GM21360 (cell line): Measurements from ENCODE around the gene ZNF474.

ENCODE experiments used
- ATAC-seq: cut with Tn5 transposase; IDR thresholded peaks from one replicate; pipeline ENCODE4 v1.9.1; 2021; ENCODE audit warnings: mild to moderate bottlenecking, moderate library complexity; ENCODE audit not compliant: unreplicated experiment

The ZNF474 gene

DNA sequence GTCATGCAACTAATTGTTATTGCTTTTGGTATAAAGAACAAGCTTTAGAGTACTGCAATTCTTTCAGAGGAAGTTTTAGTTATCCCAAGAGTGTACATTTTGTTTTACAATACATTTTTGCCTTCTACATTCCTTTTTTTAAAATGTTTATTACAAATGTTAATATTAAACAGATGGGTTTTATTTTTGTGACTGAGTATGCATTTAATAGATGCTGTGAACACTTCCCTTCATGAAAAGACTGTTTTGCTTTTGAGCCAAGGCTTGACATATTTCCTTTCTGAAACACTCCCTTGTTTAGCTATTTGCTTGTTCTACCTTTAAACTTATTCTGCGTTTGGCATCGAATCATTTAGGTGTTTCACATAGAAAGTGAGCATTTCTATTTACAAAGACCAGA is 14.8 kb upstream of the ZNF474 start:
- ATAC-seq = no peak

DNA sequence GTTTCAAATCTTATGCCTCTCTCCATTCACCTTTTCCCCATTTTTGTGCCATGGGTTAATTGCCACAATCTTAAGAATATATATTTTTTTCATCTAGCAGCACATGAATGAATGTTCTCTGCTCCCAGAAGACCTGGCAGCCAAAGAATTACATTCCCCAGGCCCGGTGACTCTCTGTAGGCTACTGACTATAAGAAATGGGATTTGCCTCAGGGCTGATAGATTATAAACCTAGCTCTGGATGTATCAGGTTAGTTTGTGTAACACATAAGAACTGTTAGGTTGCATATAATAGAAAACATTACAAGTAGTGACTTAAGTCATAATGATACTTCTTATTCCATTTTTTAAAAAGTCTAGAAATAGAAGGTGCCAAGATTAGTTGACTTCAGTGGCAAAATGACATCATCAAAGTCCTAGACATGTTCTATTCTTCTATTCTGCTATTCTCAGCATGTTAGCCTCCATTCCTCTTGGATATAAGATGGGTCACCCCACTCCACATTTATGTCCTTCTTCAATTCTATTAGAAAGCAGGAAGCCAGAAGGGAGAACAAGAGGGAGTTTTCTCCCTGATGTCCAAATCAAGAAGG is 10.9 kb upstream of the ZNF474 start:
- no peak for ATAC-seq

DNA sequence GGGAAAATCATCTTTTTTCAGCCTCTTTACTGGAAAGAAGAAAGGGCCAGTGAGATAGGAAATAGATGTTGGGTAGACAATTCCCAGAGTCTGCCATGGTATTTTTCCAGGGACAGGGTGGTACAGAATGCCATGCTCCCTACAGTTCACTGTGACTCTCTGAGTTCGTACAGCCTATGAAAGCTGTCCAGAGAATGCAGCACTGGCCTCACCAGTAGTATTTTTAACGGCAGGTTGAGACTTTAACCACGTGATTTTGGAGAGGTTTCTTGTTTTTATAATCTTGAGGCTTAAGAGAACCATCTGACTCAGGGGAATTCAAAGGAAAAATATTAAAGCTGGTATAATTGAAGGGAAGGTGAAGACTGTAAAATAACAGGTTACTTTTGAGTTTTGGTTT is 10.1 kb upstream of the ZNF474 start:
- no peak for ATAC-seq

DNA sequence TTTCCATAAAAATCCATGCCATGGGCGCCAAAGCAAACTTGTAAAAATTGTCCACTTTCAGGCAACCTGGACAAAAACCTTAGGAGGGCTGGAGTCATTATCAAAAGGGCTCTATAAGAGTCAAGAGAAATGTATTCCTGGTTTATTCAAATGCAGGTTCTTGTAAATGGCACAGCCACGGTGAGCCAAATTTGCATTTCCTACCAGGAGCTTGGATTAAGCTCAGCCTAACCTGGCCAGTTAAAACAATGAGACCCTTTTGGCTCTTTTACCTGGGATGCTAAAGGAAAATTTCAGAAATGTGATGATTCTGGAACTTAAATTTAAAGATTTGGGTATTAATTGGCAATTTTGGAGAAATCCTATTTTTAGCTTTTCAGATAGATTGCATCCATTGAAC is 8.9 kb upstream of the ZNF474 start:
- no peak for ATAC-seq

DNA sequence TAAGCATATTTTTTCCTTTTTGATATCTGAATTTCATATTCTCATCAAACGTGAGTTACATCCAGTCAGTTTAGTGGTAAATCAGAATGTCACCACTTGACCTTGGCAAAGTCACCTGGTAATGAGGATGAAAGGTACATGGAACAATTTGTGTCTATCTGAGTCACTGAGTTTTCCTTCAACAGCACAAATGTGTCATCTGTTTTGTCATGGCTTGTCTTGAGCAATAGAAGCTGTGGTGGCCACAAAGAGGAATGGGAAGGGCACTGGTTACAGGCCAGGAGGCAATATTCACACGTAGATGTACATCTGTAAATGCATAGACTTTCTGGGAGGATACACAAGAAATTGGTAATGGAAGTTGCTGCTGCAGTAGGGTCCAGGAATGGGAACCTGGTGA is 8.4 kb upstream of the ZNF474 start:
- no peak for ATAC-seq

DNA sequence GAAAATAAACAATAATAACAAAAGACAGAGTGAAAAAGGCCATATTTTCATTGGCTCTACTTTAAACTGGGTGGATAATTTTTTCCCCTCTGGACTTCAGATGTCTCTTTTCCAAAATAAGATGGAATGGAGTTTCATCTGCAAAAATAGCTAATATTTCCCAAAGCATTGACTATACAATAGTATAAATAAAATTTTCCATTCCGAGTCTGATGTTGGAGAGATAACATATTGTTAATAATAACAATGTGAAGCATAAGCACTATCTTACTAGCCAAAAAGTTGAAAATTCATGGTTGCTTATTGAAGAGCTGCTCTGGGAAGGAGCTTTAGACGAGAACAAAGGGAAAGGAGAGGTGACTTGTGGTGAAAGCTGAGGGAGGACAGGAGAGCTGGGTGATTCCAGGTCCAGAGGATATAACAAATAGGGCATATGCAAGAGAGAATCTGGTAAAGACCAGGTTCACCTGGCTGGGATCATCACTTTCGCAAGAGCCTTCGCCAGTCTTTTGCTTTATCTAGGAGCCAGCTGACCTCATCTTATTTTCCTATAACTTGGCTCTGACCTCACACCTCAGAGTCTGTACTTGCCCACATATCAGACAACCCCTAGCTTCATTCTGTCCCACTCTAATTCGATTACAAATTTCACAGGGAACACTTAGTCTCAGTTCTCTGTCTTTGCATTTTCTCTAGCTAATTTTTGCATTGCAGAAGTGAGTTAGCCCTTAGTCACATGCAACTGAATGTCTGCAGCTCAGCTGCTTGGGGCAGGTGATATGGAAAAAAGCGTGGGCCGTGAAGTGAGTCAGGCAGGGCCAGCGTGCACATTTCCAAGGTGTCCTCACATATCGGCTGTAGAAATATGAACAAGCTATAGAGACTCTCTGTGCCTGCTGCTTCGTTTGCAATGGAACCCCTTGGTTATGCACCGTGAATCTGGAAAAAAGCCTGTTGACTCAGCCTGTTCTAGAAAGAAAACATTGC is 7.6 kb upstream of the ZNF474 start:
- no peak for ATAC-seq

DNA sequence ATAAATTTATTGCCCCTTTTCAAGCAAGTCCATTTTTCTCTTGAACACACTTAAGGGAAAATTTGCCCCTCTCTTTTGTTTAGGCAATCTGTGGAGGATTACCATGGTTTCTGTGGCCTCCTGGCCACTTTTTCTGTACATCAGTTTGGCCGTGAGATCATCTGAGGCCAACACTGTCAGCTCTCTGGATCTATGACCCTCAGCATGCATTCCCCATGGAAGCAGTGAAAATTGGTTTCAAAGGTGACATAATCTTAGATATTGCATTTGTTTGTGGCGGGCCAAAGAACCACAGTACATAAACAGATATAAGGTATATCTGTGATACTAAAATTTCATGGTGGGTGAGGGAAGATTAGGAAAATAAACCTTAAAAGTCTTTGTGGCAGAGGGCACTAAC is 4.6 kb upstream of the ZNF474 start:
- no peak for ATAC-seq

DNA sequence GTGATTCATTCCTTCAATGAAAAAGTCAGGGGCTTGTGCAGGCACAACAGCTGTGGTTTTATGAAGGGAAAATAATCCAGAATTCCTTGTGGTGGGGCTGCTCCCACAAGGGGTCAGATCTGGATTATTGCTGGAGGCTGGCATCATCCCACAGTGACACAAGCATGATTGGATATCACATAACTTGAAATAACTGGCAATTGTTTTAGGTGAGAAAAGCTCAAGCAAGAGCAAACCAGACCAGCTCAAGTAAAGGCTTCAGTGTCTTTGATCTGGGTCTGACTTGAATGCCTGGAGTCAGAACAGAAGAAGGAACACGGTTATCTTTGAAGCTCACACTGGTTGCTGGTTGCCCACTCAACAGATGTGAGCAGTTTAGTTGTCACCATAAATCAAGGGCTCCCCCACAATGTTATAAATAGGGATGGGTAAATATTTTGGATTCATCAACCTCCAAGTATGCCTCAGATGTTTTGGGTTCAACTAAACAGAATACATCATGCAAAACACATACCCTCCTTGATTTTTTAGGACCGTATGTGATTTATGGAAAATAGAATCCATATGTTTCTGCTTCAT is 3.1 kb upstream of the ZNF474 start:
- no peak for ATAC-seq

DNA sequence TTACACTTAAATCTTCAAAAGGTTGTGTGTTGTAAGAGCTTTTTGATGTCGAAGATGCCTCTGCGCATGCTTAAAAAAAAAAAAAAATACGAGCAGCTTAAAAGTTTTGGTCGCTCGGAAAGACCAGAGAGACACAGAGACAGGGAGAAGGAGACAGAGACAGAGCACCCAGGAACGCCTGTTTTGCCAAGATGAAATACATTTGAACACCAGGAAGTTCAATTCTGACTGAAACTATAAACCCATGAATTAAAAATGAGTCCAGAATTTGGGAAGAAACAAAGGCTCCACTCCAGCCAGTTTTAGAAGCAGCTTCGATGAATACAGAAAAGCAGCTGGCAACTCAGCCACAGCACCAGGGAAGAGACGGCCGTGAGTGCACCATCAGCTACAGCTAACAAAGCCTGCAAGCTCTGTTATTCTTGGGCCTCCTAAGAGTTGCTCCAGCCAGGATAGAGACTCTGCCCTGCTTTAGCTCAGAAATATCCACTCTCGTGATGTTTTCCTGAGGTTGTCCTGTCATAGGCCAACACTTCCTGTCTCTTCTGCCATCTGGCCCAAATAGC is 2.5 kb upstream of the ZNF474 start:
- no peak for ATAC-seq

DNA sequence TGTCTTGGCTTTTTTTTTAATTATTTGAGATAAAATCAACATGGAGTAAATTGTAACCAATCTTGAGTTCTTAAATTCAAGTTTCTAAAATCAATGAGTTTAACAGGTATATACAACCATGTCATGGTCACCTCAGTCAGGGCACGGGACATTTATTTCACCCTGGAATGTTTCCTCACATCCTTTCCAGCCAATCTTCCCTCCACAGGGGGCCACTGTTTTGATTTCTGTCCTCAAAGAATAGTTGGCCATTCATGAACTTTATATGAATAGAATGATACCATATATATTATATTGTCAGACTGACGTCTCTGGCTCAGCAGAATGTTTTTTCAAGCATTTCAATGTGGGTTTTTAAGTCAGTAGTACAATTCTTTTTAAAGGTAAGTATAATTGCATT is 806 bp downstream of the ZNF474 start:
- no peak for ATAC-seq

DNA sequence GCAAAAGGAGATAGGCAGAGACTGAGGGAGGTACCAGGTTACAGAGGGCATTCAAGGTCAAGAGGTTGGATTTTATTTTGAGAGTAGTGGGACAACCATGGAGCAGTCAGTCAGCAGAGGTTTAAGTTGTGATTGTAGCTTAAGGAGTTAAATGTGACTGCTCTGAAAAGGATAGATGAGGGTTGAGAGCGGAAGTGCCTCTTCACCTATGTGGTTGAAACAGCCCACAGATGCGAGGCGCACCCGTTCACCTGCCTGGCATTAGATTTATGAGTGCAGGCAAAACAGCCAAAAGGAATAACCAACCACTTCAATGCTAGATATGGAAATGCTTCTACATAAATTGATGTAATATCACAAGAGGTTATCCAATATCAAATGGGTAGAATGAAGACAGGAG is 8.4 kb downstream of the ZNF474 start:
- no peak for ATAC-seq

DNA sequence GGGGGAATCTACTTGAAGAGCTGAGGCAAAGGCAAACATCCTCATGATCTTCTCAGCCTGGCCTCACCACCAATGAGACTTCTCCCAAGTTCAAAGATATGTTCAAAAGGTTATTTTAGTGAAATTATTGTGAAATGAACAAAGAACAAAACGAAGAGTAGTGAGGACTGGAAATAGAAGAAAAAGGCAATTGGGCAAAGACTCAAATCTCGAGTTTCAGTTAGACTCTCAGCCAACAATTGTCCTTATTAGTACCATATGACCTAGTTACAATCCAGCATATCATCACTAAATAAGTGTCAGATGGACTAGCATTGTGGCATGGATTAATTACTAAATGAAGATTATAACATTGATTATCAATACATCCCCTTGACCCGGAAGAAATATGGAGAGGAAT is 9.0 kb downstream of the ZNF474 start:
- no peak for ATAC-seq

DNA sequence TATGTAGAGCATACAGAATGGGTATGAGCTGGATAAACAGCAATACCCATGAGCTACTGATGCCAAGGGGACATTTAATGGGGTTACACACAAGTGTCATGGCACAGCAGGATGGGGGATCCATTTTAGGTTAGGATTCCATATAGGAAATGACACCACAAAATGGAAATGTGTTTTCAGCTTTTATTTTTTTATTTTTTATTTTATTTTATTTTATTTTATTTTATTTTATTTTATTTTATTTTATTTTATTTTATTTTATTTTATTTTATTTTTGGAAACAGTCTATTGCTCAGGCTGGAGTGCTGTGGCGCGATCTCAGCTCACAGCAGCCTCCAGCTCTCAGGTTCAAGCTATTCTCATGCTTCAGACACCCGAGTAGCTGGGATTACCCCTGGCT is 11.6 kb downstream of the ZNF474 start:
- ATAC-seq = no peak

DNA sequence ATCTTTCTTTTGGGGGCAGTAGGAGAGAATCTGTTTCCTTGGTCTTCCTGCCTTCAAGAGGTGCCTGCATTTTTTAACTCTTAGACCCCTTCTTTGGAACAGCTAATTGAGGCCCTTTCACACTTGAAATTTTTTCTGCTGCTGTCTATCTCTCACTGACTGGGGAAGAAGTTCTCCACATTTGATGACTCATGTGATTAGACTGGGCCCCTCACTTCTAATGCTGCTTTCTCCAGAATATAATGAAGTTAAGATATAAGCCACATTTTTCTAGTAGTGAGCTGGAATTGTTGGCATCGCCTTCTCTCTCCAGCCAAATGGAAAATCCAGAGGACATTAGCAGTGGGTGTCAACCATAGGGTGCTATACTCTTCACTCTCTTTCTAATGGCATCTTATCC is 12.4 kb downstream of the ZNF474 start:
- no peak for ATAC-seq

DNA sequence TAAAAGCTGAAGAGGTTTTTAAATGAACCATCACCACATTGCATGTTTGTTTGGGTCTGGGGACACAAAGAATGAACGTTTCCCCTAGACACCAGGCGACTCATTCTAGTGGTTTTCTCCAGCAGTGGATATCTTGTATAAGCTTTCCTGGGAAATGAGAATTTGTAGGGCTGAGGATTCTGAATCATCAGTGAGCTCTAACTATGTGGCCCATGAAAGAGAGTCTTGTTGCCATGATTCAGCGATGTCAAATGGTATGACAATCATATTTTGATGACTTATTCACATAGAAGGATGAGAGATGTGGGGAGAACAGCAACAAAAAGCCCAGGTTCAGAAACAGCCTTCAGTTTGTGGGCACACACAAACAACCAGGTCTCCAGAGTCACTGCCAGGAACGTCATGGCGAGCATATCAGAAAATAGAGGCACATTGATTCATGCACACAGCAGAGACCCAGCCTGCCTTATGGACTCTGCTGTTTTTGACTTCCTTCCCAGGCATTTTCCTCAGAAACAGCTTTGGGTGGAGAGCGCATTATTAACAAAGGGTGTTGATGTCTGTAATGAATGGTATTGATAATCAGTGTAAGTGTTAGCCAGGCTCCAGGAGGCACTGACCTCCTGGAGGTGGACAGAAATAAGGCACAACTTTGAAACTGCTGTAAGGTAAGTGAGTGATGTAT is 13.3 kb downstream of the ZNF474 start:
- ATAC-seq = no peak

DNA sequence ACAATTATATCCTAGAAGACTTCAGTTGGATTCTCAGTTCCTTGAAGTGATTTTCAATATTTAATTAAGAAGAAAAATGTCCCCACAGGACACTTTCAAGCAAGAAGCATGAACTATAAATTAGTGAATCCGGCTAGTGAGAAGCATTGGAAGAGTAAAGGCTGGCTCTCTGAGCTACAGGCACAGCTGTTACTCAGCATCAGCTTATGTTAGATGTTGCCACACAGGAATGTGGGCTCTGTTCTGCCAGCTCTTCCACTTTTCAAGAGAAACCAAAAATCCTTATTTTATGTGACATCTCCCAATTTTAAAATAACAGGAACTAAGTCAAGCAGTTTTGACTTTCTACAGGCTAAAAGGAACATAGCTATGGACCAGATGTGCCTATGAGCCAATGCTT is 14.9 kb downstream of the ZNF474 start:
- ATAC-seq = no peak

DNA sequence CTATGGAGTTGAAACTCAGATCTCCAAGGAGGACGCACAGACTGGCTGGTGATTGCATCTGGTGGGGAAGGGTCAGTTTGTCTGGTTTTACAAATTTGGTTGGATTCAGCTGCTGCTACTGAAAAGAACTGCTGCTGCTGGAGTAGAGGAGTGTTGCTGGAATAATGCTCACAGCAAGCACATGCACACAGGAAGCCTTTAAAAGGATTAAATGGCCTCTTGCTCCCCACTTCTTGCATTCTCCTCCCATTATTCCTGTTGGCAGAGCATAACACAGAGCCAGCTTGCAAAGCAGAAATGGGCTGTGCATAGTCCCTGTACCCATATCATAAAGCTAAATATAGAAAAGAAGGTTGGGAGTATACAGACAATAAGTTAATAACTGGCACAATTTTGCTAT is 16.6 kb downstream of the ZNF474 start:
- ATAC-seq = no peak

DNA sequence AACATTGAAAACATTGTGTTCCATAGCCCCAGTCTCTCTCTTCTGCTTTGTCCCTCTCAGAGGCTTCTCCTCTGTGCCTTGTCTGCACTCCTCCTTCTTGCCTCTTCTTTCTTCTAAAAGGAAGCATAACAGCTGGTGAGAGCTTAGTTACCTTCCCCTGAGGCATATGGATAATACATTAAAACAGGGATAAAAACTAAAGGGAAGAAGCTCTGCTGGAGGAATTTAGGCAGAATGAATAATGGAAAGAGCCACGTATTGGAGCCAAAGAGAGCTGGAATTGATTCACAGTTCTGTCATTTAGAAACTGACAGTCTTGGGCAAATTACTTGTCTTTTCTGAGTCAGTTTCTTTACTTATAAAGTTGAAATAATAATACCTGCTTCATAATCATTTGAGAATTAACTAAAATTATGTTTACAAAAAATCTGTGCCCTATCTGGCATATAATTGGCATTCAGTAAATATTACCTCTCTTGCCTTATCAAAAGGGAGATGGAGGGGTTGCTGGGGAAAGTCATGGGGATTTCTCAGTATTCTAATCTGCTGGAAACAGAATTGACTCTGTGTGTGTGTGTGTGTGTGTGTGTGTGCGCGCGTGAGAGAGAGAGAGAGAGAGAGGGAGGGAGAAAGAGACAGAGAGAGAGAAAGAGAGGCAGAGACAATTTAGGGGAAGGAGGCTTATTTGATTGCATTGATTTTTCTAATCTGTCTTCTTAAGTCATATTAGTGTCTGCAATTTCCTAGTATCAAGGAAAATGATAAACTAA is 20.2 kb downstream of the ZNF474 start:
- ATAC-seq = no peak

DNA sequence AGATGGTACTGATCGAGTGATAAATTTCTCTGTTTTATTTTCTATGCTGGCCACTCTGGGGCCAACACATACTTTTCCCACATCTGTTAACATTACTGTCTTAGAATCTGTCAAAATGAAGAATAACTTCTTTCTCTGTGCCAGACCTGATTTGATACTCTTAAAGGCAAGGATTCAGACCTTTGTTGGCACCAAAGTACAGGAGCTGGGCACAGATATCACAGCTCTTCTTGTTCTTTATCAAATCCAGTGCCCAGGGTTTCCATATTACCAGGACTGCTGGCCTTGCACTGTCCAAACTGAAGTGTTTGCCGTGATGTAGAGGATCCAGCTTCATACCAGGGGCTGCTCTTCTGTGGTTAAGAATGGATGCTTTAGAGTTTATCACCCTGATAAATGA is 20.9 kb downstream of the ZNF474 start:
- no peak for ATAC-seq

DNA sequence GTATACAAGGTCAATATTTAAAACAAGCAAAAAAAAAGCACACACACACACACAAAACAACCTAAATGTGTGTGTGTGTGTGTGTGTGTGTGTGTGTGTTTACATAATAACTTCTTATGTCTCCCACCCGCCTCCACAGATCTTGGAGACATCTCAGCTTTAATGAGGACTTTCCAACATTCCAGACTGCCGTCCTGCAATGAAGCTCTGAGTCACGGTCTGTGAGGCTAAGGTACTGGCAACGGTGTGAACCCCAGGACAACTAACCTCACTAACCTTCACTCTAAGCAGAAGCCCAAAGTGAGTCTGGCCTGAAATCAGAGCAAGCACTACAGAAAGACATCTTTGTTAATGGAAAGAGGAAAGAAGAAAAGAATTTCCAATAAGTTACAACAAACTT is 22.3 kb downstream of the ZNF474 start:
- ATAC-seq = no peak
